Measurements from ENCODE around the gene MAP2K4.

DNA sequence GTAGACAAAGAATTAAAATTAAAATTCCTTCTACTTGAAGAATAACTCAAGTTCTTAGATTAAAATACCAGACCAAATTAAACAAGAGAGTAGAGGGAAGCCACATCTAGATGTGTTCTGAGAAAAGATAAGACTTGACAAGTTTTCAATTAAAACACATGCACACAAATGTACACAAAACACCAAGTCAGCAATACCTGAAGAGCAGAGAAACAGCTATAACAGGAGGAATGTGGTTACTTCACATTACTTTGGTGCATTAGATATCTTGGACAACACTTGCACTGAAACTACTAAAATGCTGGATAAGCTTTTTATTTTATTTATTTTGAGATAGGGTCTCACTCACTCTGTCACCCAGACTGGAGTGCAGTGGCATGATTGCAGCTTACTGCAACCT, 113.9 kb downstream of the MAP2K4 start:
- TF ChIP-seq, protein P1, sequence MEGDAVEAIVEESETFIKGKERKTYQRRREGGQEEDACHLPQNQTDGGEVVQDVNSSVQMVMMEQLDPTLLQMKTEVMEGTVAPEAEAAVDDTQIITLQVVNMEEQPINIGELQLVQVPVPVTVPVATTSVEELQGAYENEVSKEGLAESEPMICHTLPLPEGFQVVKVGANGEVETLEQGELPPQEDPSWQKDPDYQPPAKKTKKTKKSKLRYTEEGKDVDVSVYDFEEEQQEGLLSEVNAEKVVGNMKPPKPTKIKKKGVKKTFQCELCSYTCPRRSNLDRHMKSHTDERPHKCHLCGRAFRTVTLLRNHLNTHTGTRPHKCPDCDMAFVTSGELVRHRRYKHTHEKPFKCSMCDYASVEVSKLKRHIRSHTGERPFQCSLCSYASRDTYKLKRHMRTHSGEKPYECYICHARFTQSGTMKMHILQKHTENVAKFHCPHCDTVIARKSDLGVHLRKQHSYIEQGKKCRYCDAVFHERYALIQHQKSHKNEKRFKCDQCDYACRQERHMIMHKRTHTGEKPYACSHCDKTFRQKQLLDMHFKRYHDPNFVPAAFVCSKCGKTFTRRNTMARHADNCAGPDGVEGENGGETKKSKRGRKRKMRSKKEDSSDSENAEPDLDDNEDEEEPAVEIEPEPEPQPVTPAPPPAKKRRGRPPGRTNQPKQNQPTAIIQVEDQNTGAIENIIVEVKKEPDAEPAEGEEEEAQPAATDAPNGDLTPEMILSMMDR (IDR thresholded peaks at IDR 0.05): no peak
- TF ChIP-seq POLR2A (IDR thresholded peaks at IDR 0.05) (no peak), EP300 (IDR thresholded peaks at IDR 0.05) (no peak)
